ENCODE measurements around the gene ZNF180.

DNA sequence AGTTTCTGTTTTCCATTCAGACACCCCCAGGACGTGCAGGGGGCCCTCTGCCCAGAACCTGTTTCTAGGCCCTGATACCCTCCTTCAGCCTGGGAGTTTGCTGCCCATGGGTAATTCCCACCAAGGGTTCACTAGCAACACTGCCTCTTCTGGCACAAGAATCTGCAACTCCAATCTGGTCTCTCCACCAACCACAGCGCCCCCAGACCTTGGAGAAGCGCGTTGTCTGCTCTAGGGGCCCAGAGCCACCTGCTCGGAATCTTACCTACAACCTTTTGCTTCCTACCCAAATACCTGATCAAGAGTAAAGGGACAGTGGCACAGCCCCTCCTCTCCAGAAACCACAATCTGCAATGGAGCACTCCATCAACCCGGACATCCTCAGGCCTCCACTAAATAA, 763 bp downstream of the ZNF180 start:
- TF ChIP-seq CTCF (IDR thresholded peaks at IDR 0.05) (no peak), POLR2A (IDR thresholded peaks at IDR 0.05) (no peak)
